ENCODE data around the gene INMT.
"Not testable (repeated sequence)": the region's sequence is repeated elsewhere in the genome, so short reads cannot be mapped to it uniquely, and the experiment has no call there.

The INMT gene

DNA sequence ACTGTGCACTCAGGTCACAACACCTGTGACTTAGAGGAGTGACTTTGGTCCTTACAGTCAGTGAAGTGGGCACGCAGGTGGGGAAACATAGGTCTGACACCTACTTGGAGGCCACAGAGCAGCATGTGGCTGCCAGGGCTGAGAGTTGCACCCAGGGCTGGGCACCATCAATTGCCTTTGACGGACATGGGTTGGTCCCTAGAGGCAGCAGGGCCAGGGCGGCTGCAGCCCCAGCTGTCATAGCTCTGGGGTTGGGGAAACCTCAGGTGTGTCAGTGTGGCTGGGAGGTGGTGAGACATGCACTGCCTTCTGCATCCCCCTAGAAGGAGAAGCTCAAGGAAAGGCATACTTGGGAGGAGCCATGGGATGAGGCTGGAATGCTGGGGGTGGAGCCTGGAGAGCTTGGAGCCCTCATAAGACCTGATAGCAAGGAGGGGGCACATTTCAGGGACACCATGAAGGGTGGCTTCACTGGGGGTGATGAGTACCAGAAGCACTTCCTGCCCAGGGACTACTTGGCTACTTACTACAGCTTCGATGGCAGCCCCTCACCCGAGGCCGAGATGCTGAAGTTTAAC is at the start of gene INMT:
TSS of gene INMT (plus strand) at position 440 of the 578 bp plus-strand sequence. CDS start at position 456, 16 bp downstream.
- DNase-seq, result no peak

DNA sequence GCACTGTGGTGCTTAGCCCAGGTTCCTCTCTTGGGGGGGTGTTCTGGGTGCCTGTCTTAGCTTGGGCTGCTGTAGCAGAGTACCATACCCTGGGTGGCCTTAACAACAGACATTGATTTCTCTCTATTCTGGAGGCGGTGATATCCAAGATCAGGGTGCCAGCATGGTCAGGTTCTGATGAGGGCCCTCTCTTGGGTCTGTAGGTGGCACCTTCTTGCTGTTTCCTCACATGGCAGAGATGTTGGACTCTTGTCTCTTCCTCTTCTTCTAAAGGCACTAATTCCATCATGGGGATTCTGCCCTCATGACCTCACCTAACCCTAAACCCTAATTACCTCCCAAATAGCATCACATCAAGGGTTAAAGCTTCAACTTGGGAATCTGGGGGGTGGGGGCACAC is 49.7 kb upstream of the INMT start:
- no peak for DNase-seq

- no peak for DNase-seq
Measured at GRCh38 chr7:30703756-30704155, 48.2 kb upstream of the INMT start.

DNA sequence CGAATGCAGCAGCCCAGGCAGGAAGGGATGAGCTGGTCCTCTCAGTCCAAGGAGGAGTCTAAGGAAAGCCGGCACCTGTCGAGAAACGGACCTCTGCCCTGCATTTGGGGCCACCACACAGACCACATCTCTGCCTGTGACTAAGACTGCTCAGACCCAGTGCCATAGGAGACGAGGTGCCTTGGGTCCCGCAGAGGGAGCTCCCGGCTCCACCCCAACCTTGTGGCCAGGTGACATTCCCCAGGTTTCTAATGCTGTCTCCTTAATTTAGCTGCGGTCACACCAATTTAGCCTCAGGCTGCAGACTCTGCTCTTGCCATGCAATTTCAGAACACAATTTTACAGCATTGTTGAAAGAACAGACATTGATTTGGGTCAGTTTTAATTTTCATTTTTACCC is 46.9 kb upstream of the INMT start:
- DNase-seq, result no peak

DNA sequence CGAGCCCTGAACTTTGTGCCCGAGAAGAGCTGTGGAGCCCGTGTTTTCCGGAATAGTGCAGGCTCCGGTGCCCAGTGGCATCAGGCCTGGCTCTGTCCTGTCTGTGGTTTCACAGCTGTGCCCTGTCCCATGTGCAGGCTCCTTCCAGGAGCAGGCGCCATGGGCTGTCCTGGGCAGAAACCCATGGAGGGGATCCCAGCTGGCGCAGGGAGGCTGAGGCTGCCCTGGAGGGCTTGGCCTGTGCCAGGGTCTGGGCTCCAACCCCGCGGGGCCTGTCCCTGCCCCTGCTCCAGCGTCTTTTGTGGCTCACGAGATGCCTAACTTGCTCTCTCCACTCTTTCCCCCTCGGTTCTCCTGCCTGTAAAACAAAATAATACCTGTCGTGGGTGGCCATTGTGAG is 46.3 kb upstream of the INMT start:
- no peak for DNase-seq

- no peak for DNase-seq
Measured at GRCh38 chr7:30706316-30706715, 45.6 kb upstream of the INMT start.

- DNase-seq, result no peak
Measured at GRCh38 chr7:30706908-30707307, 45.0 kb upstream of the INMT start.

DNA sequence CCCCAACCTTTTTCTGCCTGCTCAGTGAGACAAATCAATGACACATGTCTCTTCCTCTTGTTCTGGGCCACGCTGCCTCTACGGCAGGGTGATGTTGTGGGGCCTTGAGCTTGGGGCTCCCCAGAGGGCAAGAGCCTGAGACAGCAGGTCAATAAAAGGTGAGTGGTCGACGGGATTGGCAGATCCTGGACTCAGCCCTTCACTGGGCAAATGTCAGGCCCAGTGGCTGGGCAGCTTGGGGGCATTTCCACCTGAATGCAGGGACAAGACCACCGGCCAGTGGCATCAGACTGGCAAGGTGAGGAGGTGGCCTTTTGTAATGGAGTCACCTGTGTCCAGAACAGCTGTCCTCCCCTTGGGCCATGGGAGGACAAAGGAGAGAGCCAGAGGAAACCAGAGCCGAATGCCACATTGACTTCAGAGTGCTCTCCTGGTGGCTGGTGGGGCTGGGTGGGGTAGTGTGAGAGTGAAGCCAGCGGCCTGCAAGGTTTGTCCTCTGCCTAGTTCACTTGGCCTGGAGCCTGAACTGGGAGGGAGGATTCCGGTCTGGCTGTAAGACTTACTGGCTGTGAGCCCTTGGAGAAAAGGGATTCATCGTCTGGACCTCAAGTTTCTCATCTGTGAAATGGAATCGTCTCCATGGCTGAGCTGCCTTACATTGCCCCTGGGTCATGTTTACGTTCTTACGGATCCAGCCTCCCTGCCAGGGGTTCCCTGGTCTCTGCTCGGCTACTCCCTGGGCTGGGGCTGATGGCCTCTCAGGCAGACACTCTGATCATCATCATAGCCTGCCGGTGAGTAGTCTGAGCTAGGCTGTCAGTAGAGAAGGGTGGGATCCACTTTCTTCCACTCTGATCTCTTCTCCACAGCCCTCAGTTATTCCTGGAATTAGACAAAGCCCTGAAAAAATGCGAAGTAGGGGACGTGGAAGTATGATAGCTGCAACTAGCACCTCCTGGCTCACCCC is 44.3 kb upstream of the INMT start:
- no peak for DNase-seq

GRCh38 chr7:30708412-30708811 is 43.5 kb upstream of the INMT start:
- DNase-seq, result no peak

- no peak for DNase-seq
Measured at GRCh38 chr7:30708983-30709382, 43.0 kb upstream of the INMT start.

DNA sequence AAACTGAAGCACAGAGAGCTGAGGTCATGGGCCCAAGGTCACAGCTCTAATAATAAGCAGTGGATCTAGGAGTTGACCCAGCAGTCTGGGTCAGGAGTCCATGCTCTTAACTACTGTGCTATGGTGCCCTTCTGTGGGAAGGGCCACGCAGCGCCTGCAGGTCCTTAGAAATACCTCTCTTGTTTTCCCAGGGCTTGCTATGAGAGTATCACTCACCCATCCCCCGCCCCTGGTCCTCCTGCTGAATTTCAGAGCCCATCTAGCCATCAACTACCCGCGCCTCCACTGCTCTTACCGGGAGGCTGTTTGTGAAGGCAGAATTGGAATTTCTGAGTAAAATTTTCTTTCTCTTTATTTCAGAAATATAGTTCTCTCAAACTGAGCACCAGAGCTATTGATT is 42.4 kb upstream of the INMT start:
- no peak for DNase-seq

DNA sequence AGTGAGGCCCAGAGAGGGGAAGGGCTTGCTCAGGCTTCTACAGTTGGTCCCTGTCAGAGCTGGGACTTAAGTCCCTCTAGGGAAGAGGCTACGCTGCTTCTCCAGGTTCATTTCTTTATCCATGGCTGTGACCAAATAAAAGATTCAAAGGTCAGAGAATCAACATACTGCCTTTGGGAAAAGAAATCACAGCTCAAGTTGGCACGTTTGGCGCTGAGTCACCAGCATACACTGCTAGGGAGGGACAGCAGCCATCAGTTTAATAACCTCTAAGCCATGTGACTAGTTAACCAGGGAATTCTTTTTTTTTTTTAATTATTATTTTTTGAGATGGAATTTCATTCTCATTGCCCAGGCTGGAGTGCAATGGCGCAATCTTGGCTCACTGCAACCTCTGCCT is 41.3 kb upstream of the INMT start:
- DNase-seq, result no peak

- no peak for DNase-seq
Measured at GRCh38 chr7:30713392-30713791, 38.5 kb upstream of the INMT start.

DNA sequence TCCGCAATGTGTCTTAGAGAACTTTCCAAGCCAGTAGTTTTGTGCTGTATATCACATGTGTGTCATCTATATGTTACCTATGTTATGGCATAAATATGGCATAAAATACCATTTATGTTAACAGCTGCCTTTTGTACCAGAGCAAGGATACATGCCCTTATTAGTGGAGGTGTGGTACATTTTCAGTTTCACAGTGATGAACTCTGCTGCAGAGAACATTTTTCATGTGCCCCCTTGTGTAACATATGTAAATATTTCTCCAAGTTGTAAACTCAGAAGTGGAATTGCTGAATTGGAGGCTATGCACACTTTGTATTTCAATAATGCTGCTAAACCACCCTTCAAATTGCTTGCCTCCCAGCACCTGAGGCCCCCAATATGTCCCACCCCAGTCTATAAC is 37.8 kb upstream of the INMT start:
- DNase-seq, result no peak

GRCh38 chr7:30717181-30717580 is 34.8 kb upstream of the INMT start:
- no peak for DNase-seq

DNA sequence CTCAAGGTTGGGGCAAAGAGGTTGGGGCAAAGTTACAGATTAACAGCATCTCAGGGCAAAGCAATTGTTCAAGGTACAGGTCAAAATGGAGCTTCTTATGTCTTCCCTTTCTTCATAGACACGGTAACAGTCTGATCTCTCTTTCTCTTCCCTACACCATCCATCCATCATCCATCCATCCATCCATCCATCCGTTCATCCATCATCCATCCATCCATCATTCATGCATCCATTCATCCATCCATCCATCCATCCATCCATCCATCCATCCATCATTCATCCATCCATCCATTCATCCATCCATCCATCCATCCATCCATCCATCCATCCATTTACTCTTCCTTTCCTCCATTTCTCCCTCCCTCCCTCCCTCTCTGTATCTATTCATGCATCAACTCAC is 32.5 kb upstream of the INMT start:
- not testable (repeated sequence) for DNase-seq

DNA sequence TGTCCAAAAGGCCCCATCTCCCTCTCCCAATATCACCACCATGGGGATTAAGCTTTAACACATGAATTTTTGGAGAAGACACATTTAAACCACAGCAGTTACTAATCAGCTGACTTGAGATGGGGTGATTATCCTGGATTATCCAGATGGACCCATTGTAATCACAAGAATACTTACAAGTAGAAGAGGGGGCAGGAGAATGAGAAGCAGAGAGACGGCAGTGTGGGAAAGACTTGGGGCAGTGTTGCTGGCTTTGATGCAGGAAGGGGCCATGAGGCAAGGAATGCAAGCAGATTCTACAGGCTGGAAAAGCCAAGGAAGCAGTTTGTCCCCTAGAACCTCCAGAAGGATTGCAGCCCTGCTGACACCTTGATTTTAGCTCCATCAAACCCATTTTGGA is 30.7 kb upstream of the INMT start:
- no peak for DNase-seq

GRCh38 chr7:30722187-30722586 is 29.7 kb upstream of the INMT start:
- no peak for DNase-seq

GRCh38 chr7:30722671-30723070 is 29.3 kb upstream of the INMT start:
- no peak for DNase-seq

DNA sequence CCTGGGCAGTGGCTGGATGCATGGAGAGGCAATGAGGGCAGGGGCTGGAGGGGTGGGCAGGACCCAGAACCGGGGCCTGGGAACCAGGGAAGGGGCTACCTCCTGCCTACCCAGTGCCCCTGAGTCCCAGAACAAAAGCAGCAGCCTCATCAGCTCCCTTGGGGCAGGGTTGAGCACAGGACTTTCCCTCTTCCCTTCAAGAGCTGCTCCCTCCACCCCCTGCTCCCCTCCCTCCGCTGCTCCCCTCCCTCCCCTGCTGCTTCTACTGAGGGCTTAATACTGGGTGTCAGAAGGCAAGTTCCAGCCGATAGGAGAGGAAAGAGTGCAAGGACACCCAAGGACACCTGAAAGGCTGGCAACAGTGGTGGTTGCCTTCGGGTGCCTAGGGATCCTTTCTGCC is 28.2 kb upstream of the INMT start:
- no peak for DNase-seq

- DNase-seq, result no peak
Measured at GRCh38 chr7:30726296-30727006, 25.5 kb upstream of the INMT start.

DNA sequence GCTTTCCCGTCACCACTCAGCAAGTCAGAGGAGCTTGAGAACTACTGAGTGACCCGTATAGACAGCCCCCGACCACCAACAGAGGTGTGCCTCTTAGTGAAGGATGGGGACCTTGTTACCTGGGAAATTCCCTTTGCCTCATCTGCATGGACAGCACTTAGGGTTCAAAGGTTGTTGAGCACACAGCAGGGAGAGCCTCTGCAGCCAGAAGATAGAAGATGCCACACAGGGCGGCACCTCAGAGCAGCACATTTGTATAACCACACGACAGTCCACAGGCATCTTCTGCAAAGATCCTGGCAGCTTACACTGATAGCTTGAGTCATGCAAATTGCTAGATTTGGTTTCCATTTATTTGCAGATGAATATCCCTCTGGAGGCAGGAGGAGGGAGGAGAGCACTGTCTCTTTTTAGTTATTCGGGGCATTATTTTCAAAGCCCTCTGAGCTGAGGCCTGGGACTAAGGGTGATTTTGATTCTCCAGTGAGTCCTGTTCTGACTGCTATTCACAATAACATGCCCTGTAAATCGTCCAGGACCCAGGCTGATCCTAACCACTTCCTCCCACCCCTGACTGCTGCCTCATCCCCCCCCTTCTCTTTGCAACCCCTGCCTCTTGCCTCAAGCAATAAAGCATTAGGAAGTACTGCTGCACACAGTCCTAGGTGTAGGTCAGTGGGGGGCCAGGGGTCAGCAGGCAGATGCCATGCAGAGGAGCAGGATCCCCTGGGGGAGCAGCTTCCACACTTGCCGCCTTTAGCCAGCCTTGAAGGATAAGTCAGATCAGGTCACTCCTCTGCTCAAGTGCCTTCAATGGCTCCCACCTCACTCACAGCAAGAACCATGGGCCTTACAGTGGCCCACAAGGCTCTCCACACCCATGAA is 24.6 kb upstream of the INMT start:
- no peak for DNase-seq

- DNase-seq, result no peak
Measured at GRCh38 chr7:30728591-30729100, 23.3 kb upstream of the INMT start.

All from NCI-H187 treated with DMSO at 0.1 percent for 48 hours (cell line).